SH-SY5Y (cell line): ENCODE measurements around the gene SNAPC3.

Source experiments
- GATA2 ChIP-seq: IDR thresholded peaks from 2 replicates; pipeline ENCODE4 v1.6.1; 2011; ENCODE audit warnings: mild to moderate bottlenecking, low read depth, low read length
- GATA3 ChIP-seq: IDR thresholded peaks from 2 replicates; pipeline ENCODE4 v1.6.1; 2011; ENCODE audit warnings: low read depth, mild to moderate bottlenecking, low read length, moderate library complexity

Gene SNAPC3

GRCh38 chr9:15468145-15468544 lies 45.5 kb downstream of the SNAPC3 start:
- TF ChIP-seq GATA3 (no peak), GATA2 (no peak)

- no peak for TF ChIP-seq GATA3
- no peak for TF ChIP-seq GATA2
Measured at GRCh38 chr9:15469406-15469805, 46.7 kb downstream of the SNAPC3 start.

GRCh38 chr9:15469862-15470261 lies 47.2 kb downstream of the SNAPC3 start:
- no peak for TF ChIP-seq GATA2
- no peak for TF ChIP-seq GATA3

GRCh38 chr9:15475923-15476536 lies 53.4 kb downstream of the SNAPC3 start:
- TF ChIP-seq GATA2 (no peak), GATA3 (no peak)

GRCh38 chr9:15480028-15480427 lies 57.4 kb downstream of the SNAPC3 start:
- no peak for TF ChIP-seq GATA3
- TF ChIP-seq GATA2 = no peak

GRCh38 chr9:15482146-15482545 lies 59.5 kb downstream of the SNAPC3 start:
- TF ChIP-seq GATA3 (peak; percentile 89), GATA2 (peak; percentile 91)

- TF ChIP-seq GATA2 (no peak), GATA3 (no peak)
Measured at GRCh38 chr9:15484802-15485201, 62.1 kb downstream of the SNAPC3 start.

- TF ChIP-seq GATA3 (no peak), GATA2 (no peak)
Measured at GRCh38 chr9:15485836-15486666, 63.4 kb downstream of the SNAPC3 start.

- TF ChIP-seq GATA2 (no peak), GATA3 (no peak)
Measured at GRCh38 chr9:15491950-15492349, 69.3 kb downstream of the SNAPC3 start.

GRCh38 chr9:15492485-15493150 lies 69.9 kb downstream of the SNAPC3 start:
- TF ChIP-seq GATA3 (no peak), GATA2 (no peak)

- TF ChIP-seq GATA2 (no peak), GATA3 (no peak)
Measured at GRCh38 chr9:15498246-15498995, 75.7 kb downstream of the SNAPC3 start.

GRCh38 chr9:15499139-15499538 lies 76.5 kb downstream of the SNAPC3 start:
- TF ChIP-seq GATA2 = no peak
- TF ChIP-seq GATA3 = no peak

GRCh38 chr9:15501179-15501578 lies 78.5 kb downstream of the SNAPC3 start:
- TF ChIP-seq GATA2 (no peak), GATA3 (no peak)

GRCh38 chr9:15501803-15502202 lies 79.1 kb downstream of the SNAPC3 start:
- TF ChIP-seq GATA2 (no peak), GATA3 (no peak)

- no peak for TF ChIP-seq GATA2
- TF ChIP-seq GATA3 = no peak
Measured at GRCh38 chr9:15505921-15506320, 83.2 kb downstream of the SNAPC3 start.
